HG02642 (cell line): ENCODE measurements around the gene NR5A1.

Source experiments
- ATAC-seq: cut with Tn5 transposase; IDR thresholded peaks from one replicate; pipeline ENCODE4 v1.9.1; 2021; ENCODE audit warnings: mild to moderate bottlenecking; ENCODE audit not compliant: unreplicated experiment, poor library complexity

NR5A1 gene

DNA sequence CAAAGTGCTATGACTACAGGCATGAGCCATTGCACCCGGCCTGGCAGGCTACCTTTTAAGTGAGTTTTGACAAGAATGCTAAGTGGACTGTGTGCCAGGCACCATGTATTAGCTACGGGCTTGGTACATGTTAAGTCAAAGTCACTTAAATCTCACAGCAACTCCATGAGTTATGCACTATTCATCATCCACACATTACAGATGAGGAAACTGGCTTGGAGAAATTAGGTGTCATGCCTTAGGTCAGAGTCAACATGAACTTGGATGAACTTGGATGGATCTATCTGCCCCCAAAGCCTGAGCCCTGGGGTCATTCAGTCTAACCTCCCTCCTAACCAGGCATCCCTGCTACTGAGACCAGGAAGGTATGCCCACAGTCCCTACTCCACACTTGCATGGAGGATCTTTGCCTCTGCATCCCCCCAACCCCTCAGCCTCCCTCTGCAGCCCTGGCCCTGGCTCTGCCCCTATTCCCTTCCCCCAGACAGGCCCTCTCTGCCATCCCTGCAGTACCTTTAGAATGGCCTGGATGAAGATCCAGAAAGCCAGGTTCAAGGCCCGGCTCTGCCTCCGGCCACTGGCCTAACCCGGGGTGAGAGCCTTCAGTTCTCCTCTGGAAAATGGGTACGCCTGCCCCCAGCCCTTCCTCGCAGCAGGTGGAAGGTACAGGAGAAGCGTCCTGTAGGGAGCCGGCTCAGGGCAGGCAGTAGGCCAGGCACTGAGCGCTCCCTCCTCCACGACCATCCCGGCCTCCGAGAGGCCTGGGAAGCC, 57.6 kb downstream of the NR5A1 start:
- no peak for ATAC-seq

DNA sequence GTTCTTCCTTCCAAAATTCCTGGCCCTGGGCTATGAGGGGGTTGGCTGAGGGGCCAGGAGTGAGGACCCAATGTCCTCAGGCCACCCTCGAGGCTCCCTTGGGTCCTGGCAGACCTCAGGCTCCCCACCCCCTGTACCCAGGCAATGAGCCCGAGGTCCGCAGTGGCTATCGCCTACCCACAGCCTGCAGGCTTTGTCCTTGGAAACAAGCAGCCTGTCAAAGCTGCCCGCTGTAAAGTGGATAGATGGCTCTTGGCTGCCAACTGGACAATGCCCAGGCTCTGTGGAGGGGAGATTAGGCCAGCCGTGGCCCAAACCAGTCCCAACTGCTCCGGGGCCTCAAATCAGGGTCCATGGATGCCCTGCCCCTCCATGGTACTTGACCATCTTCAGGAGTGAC, 59.2 kb downstream of the NR5A1 start:
- ATAC-seq, result no peak

DNA sequence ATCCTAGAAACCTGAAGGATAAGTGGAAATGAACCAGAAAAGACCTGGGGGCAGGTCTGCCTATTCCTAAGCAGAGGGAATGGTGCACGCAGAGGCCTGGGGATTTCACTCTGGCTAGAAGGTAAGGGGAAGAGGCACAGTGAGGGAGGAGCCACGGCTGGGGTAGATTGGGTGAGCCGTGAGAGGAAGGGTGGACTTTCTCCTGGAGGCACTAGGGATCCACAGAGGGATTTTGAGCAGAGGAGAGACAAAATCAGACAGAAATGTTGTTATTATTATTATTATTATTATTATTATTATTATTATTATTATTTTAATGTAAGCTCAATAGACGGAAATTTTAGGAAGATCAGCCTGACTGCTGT, 59.9 kb downstream of the NR5A1 start:
- no peak for ATAC-seq

GRCh38 chr9:124444166-124444565, 63.0 kb downstream of the NR5A1 start:
- ATAC-seq, result no peak

DNA sequence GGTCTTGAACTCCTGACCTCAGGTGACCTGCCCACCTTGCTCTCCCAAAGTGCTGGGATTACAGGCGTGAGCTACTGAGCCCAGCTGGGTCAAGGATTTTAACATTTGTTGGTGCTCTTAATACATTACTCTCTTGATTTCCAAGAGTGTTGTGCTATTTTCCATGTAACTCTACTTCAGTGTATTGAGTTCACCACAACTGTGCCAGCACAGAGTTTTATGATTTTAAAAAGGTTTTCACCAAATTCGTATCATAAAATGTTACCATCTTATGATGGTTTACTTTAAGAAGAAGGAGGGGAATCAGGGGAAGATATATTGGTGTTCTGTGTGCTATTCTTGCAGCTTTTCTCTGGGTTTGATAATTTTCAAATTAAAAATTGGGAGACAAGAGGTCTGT, 63.6 kb downstream of the NR5A1 start:
- no peak for ATAC-seq

- ATAC-seq, result no peak
These were observed 64.4 kb downstream of the NR5A1 start for GRCh38 chr9:124442826-124443225.

DNA sequence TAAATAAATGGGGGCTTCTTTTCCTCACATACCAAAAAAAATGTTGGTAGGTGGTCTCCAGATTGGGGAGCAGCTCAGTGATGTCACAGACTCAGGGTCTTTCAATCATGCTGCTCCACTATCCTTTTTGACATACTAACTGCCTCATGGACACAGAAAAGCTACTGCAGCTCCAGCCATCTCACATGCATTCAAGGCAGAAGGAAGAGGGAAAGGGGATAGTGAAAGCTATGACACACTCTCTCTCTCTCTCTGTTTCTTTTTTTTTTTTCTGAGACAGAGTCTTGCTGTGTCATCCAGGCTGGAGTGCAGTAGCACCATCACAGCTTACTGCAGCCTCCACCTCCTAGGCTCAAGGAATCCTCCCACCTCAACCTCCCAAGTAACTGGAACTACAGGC, 64.8 kb downstream of the NR5A1 start:
- ATAC-seq, result no peak

DNA sequence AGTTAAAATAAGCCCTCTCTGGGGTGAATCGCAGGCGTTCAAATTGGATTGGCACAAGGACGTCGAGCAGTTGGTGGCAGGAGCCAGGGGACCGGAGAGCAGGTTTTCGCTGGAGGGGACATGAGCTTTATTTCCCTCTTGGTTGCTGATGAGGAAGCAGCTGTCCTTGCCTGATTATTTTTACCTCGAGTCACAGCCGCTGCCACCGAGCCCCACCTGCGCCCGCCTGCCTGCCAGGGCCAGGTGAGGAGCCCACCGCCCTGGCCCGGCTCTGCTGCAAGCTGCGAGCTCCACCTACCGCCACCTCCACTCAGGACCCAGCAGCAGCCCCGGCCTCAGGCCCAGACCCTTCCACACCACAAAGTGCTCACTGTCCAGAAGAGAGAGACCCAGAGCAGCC, 65.9 kb downstream of the NR5A1 start:
- no peak for ATAC-seq

GRCh38 chr9:124440786-124441185, 66.4 kb downstream of the NR5A1 start:
- ATAC-seq, result no peak

DNA sequence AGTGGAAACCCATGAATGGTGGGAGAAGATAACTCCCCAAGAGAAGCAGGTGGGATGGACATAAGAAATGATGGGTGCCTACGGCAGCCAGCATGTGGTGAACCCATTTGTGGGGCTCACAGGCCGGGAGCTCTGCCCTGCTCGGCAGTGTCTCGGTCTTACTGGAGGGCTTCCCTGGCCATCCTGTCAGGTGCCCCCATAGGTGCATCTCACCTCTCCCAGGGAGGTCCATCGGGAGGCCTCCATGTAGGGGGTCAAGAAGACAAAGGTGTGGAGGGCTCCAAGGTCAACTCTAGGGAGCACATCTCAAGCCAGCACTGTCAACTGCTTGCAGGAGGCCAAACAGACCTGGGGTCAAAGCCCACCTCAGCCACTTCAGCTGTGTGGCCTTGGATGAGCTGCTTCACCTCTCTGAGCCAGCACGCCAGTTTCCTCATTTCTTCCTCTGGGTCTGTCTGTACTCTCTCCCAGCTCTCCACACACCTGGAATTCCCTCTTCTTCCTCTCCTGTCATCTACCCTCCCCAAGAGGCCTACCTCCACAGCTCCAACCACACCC, 67.4 kb downstream of the NR5A1 start:
- no peak for ATAC-seq

DNA sequence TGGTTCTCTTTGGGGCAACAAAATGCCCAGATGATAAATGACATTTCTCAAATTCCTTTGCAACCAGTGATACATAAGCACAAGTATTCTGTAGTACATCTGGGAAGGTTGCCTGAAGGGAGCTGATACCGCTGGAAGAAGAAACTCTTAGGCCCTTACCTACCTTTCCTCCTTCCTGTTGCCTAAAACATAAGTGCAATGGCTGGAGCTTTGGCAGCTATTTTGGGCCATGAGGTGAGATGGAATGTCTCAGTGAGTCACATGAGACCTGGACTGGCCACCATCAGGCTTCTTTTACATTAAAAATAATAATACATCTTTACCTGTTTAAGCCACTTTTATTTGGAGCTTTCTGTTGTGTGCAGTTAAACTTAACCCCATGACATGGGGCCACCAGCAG, 68.1 kb downstream of the NR5A1 start:
- ATAC-seq, result no peak

DNA sequence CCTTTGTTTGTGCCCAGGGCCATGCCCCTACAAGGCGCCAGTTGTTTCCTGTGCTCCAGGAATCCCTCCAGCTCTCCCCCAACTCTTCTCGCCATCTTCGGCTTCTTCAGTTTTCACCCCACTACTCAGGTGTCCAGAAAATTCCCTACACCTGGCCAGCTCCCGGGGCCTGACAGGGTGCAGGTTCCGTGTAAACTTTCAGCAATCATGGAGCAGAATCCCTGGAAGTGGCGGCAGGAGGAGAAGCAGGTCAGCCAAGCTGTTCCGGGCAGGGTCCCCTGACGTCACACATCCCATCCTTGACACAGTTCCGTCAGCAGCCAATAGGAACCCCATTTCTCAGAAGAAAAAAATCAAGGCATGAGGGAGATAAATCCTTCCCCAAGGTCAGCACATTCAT, 69.1 kb downstream of the NR5A1 start:
- ATAC-seq, result no peak

DNA sequence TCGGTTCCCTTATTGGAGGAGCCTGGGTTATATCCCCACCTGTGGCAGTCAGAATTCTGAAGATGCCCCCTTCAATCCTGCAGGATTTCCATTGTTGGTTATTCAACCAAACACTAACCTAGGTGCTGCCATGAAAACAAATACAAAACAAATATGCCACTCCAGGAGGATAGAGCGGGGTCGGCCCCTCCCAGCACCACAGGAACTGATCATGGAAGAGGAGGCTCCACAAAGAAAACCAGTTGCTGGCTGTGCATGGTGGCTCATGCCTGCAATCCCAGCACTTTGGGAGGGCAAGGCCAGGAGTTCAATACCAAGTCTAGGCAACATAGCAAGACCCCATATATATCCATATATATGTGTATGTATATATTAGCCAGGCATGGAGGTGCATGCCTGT, 70.1 kb downstream of the NR5A1 start:
- ATAC-seq, result no peak

DNA sequence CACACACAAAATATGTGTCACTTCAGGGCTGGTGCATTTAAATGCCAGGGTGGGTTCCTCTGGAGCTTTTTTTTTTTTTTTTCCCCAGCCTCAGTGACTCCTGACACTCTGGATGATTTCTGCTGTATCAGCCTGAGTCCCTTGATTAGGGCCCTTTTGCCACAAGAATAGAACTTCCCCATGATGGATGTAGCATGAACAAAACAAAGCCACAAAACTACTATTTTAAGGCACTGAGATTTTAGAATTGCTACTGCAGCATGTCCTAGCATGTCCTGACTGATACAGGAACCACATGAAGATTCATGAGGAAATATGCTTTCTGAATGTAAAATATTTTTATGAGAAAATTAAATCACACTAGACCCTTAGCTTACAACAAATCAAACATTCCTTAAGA, 70.9 kb downstream of the NR5A1 start:
- no peak for ATAC-seq
